ENCODE data around the gene PCP4L1. TPM values are rescaled to one million over a fixed set of nuclear protein-coding genes. Genes with fewer than 3 reads are reported as not detected.

PCP4L1 gene
- total and polyA plus RNA-seq, 7 donors, result 0.71 to 15.2 (median 3.1) TPM; not detected in 2

GRCh38 chr1:161266202-161266601, 7.7 kb downstream of the PCP4L1 start:
- intact Hi-C loops (cut with DNase I), result no loop called here
- DNase-seq, result no peak
- H3K9me3 ChIP-seq, result no peaks in the 10 kb centered on the region
- no peaks in the 10 kb centered on the region for H3K27me3 ChIP-seq
- peak overlapping the region in 3 of 4 donors; percentile 7 to 67 (median 22) for H3K27ac ChIP-seq
- H3K36me3 ChIP-seq, result no peaks in the 10 kb centered on the region
- WGBS, 2 donors, result 53 to 62% methylated on average over 3 of the region's 3 CpGs
- peaks cover 0 to 22% (median 13%) of the 10 kb centered on the region in 4 donors for H3K4me1 ChIP-seq
- no peak overlapping the region for H3K4me3 ChIP-seq
- TF ChIP-seq POLR2AphosphoS5 (IDR thresholded peaks at IDR 0.05), result no peak
- no peak for TF ChIP-seq EP300 (IDR thresholded peaks at IDR 0.05)
- no peak for TF ChIP-seq POLR2A (IDR thresholded peaks at IDR 0.05)
- TF ChIP-seq, protein P1, sequence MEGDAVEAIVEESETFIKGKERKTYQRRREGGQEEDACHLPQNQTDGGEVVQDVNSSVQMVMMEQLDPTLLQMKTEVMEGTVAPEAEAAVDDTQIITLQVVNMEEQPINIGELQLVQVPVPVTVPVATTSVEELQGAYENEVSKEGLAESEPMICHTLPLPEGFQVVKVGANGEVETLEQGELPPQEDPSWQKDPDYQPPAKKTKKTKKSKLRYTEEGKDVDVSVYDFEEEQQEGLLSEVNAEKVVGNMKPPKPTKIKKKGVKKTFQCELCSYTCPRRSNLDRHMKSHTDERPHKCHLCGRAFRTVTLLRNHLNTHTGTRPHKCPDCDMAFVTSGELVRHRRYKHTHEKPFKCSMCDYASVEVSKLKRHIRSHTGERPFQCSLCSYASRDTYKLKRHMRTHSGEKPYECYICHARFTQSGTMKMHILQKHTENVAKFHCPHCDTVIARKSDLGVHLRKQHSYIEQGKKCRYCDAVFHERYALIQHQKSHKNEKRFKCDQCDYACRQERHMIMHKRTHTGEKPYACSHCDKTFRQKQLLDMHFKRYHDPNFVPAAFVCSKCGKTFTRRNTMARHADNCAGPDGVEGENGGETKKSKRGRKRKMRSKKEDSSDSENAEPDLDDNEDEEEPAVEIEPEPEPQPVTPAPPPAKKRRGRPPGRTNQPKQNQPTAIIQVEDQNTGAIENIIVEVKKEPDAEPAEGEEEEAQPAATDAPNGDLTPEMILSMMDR (IDR thresholded peaks at IDR 0.05), result no peak

DNA sequence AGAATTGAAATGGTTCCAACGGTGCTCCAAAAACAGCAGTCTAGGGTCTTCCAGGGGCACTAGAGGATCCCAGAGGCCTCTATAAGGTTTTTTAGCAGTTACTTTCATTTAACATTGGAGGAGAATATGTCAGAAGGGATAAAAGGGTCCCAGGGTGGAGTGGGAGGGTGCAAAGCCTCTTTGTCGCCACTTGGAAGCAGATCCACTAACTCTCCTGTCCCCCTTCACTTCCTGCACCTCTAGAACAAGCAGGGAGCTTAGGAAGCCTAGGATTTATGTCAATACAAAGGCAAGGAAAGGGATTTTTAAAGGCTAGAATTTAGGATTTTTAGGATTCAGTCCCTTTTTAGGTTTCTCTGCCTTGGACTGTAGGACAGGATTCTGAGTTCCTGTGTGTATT, 8.3 kb downstream of the PCP4L1 start:
- DNase-seq, result no peak
- intact Hi-C loops (cut with DNase I), result no loop called here
- Histone ChIP-seq H3K27ac (peak overlapping the region in 3 of 4 donors; percentile 7 to 67 (median 22)), H3K9me3 (no peaks in the 10 kb centered on the region), H3K4me3 (no peak overlapping the region), H3K36me3 (no peaks in the 10 kb centered on the region), H3K4me1 (peaks cover 0 to 16% (median 13%) of the 10 kb centered on the region in 4 donors), H3K27me3 (no peaks in the 10 kb centered on the region)
- 76 to 79% methylated on average over 2 of the region's 2 CpGs for WGBS, 2 donors
- TF ChIP-seq POLR2A (IDR thresholded peaks at IDR 0.05) (no peak), EP300 (IDR thresholded peaks at IDR 0.05) (no peak), POLR2AphosphoS5 (IDR thresholded peaks at IDR 0.05) (no peak)
- TF ChIP-seq, protein P1 (IDR thresholded peaks at IDR 0.05), result no peak

DNA sequence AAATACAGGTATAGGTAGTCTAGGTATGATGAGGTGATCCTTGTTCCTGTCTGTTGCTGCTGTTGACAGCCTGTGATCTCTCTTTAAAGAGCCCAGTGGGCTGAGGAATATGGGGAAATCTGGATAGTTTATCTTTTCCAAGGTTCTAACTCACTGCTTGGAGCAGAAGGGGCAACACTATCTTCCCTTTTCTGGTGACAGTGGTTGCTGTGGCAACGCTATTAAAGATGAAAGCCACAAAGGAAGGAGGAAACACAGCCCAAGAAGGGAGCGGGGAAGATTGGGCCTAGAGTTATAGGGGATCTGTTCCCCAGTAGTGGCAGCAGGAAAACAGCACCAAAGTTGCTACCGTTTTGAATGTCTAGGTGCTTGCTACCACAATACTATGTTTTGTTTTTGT, 8.8 kb downstream of the PCP4L1 start:
- Histone ChIP-seq H3K4me3 (no peak overlapping the region), H3K36me3 (no peaks in the 10 kb centered on the region), H3K27me3 (no peaks in the 10 kb centered on the region), H3K9me3 (no peaks in the 10 kb centered on the region), H3K27ac (peak overlapping the region in 2 of 4 donors; percentile 22 to 67), H3K4me1 (peaks cover 0 to 15% (median 13%) of the 10 kb centered on the region in 4 donors)
- no peak for DNase-seq
- intact Hi-C loops (cut with DNase I), result no loop called here
- TF ChIP-seq EP300 (IDR thresholded peaks at IDR 0.05), result no peak
- TF ChIP-seq, protein P1 (IDR thresholded peaks at IDR 0.05), result no peak
- no peak for TF ChIP-seq POLR2A (IDR thresholded peaks at IDR 0.05)
- no peak for TF ChIP-seq POLR2AphosphoS5 (IDR thresholded peaks at IDR 0.05)
- 49 to 84% methylated on average over 3 of the region's 3 CpGs for WGBS, 2 donors

DNA sequence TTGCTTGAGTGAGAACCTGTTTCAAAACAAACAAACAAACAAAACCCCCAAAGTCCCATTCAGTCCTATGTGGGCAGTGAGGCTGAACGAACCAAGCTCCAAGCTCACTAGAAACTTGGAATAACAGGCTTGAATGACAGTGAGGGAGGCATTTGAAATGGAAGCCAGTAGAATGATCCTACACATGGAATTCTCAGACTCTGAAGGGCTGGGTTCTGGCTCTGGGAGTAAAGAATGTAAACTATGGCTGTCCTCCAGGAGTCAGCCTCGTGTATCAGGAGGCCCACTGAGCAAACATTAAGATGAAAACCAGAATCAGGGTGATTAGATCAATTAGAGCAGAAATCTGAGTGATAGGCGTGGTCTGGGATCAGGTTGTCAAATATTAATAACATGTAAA, 14.9 kb downstream of the PCP4L1 start:
- DNase-seq, result no peak
- TF ChIP-seq POLR2AphosphoS5 (IDR thresholded peaks at IDR 0.05), result no peak
- no peak for TF ChIP-seq EP300 (IDR thresholded peaks at IDR 0.05)
- TF ChIP-seq, protein P1 (IDR thresholded peaks at IDR 0.05), result no peak
- no peak for TF ChIP-seq POLR2A (IDR thresholded peaks at IDR 0.05)
- Histone ChIP-seq H3K36me3 (no peaks in the 10 kb centered on the region), H3K9me3 (no peaks in the 10 kb centered on the region), H3K4me3 (no peak overlapping the region), H3K27me3 (no peaks in the 10 kb centered on the region), H3K27ac (no peak overlapping the region), H3K4me1 (peaks cover 0 to 16% (median 7%) of the 10 kb centered on the region in 4 donors)
- 54 to 63% methylated on average over 3 of the region's 3 CpGs for WGBS, 2 donors
- intact Hi-C loops (cut with DNase I), result no loop called here

DNA sequence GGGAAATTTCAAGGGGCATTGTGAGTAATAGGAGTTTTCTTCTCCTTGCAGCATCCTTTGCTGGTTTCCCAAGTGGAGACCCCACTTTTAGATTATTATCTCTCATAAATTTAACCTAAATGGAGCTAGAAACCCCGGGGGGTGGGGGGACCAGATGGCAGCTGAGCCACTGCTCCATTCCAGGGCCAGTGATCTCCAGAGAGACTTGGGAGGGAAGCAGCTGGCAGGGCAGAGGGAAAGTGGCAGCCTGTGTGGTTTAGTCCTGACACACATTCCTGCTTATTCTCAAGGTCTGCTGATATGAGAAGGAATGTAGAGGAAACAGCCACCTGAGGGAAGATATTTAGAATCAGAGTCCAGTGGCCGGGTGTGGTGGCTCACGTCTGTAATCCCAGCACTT, 16.3 kb downstream of the PCP4L1 start:
- peaks cover 0 to 16% (median 7%) of the 10 kb centered on the region in 4 donors for H3K4me1 ChIP-seq
- H3K36me3 ChIP-seq, result no peaks in the 10 kb centered on the region
- H3K4me3 ChIP-seq, result no peak overlapping the region
- 48 to 66% methylated on average over 3 of the region's 3 CpGs for WGBS, 2 donors
- DNase-seq, result no peak
- H3K27ac ChIP-seq, result no peak overlapping the region
- no peaks in the 10 kb centered on the region for H3K9me3 ChIP-seq
- intact Hi-C loops (cut with DNase I), result no loop called here
- TF ChIP-seq POLR2AphosphoS5 (IDR thresholded peaks at IDR 0.05) (no peak), POLR2A (IDR thresholded peaks at IDR 0.05) (no peak)
- TF ChIP-seq, protein P1 (IDR thresholded peaks at IDR 0.05), result no peak
- H3K27me3 ChIP-seq, result no peaks in the 10 kb centered on the region
